ENCODE results near the gene ZNF383.
"Not testable (repeated sequence)": the region's sequence is repeated elsewhere in the genome, so short reads cannot be mapped to it uniquely, and the experiment has no call there.

Gene ZNF383

DNA sequence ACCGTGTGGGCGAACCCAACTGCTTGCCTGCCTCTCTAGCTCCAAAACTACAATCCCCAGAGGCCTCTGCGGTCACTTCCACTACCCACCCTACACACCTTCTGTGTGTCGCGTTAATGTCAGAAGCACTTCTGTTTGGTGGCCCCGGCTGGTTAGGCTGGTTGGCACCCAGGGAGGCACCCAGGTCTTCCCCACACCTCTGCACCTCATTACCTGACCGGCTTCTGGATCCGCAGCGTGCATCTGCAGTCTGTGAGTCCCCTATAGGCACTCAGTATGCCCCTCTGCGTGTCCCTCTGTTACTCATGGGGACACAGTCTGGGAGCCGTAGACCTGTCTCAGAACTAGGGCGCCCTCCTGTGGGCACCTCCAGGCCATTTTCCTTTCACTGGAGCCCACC is 49.0 kb downstream of the ZNF383 start:
- 95% methylated on average over 2 of the region's 12 CpGs for WGBS
- H2AFZ ChIP-seq (ENCODE audit: low read depth, low read length); H3K4me2 ChIP-seq (ENCODE audit: low read length, poor library complexity, severe bottlenecking); H3K23ac ChIP-seq (ENCODE audit: low read length in 2 of 2); H3K4me3 ChIP-seq (ENCODE audit: insufficient read depth in 1 of 2, low read depth in 1 of 2, low read length in 2 of 2); H2AK5ac ChIP-seq (ENCODE audit: low read length, severe bottlenecking); H2BK5ac ChIP-seq (ENCODE audit: low read depth, low read length, poor library complexity, severe bottlenecking); H3K27ac ChIP-seq (ENCODE audit: low read length, poor library complexity, severe bottlenecking); H4K91ac ChIP-seq (ENCODE audit: low read length); H3K4me1 ChIP-seq (ENCODE audit: control insufficient read depth, insufficient read depth, low read depth, low read length); H3K79me1 ChIP-seq (replicated peaks; ENCODE audit: low read length, poor library complexity, severe bottlenecking); H2BK15ac ChIP-seq (ENCODE audit: low read depth, poor library complexity, severe bottlenecking); H2BK12ac ChIP-seq (ENCODE audit: low read length in 2 of 2); DNase-seq; H3K9me3 ChIP-seq (ENCODE audit: control insufficient read depth, low read length); H3K36me3 ChIP-seq (ENCODE audit: control insufficient read depth in 1 of 2, insufficient read depth in 2 of 2, low read depth in 1 of 2, low read length in 2 of 2); H3K9ac ChIP-seq (ENCODE audit: low read length); H3K4ac ChIP-seq (ENCODE audit: low read depth in 1 of 2, low read length in 2 of 2); H3K18ac ChIP-seq (ENCODE audit: low read depth in 1 of 2, low read length in 2 of 2); H3K14ac ChIP-seq (ENCODE audit: low read length in 2 of 2); H2BK120ac ChIP-seq (ENCODE audit: low read depth, low read length); H3K27me3 ChIP-seq (ENCODE audit: control insufficient read depth in 1 of 2, insufficient read depth in 1 of 2, low read length in 2 of 2); H4K8ac ChIP-seq (ENCODE audit: low read length): not testable (repeated sequence)

DNA sequence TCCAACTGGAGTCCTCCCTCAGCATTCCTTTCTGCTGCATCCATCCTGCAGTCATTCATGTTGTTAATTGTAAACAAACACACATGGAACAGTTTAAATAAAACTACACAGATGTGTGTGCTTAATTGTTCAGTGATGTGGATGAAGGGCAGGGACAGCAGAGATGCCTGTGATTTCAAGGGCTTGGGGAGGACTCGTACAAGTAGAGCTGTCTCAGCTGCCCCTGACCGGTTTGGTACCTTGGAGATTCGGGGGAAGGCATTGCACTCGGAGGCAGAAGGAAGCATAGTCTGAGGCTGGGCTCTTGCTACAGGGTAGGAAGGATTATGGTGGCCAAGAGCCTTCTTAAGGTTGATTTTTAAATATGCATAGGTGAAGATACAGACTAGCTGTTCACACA is 49.7 kb downstream of the ZNF383 start:
- H3K14ac ChIP-seq (ENCODE audit: low read length in 2 of 2); H2BK120ac ChIP-seq (ENCODE audit: low read depth, low read length); H3K27ac ChIP-seq (ENCODE audit: low read length, poor library complexity, severe bottlenecking); DNase-seq; H3K9me3 ChIP-seq (ENCODE audit: control insufficient read depth, low read length); H2AFZ ChIP-seq (ENCODE audit: low read depth, low read length); H3K79me1 ChIP-seq (replicated peaks; ENCODE audit: low read length, poor library complexity, severe bottlenecking); H3K4ac ChIP-seq (ENCODE audit: low read depth in 1 of 2, low read length in 2 of 2); H2BK12ac ChIP-seq (ENCODE audit: low read length in 2 of 2); H4K91ac ChIP-seq (ENCODE audit: low read length); H3K36me3 ChIP-seq (ENCODE audit: control insufficient read depth in 1 of 2, insufficient read depth in 2 of 2, low read depth in 1 of 2, low read length in 2 of 2); H3K4me1 ChIP-seq (ENCODE audit: control insufficient read depth, insufficient read depth, low read depth, low read length); H2BK5ac ChIP-seq (ENCODE audit: low read depth, low read length, poor library complexity, severe bottlenecking); H4K8ac ChIP-seq (ENCODE audit: low read length); H3K27me3 ChIP-seq (ENCODE audit: control insufficient read depth in 1 of 2, insufficient read depth in 1 of 2, low read length in 2 of 2); H3K4me3 ChIP-seq (ENCODE audit: insufficient read depth in 1 of 2, low read depth in 1 of 2, low read length in 2 of 2); H3K4me2 ChIP-seq (ENCODE audit: low read length, poor library complexity, severe bottlenecking); H3K18ac ChIP-seq (ENCODE audit: low read depth in 1 of 2, low read length in 2 of 2); H2BK15ac ChIP-seq (ENCODE audit: low read depth, poor library complexity, severe bottlenecking); H3K9ac ChIP-seq (ENCODE audit: low read length); H3K23ac ChIP-seq (ENCODE audit: low read length in 2 of 2); H2AK5ac ChIP-seq (ENCODE audit: low read length, severe bottlenecking): not testable (repeated sequence)
- 94% methylated on average over 4 of the region's 4 CpGs for WGBS

DNA sequence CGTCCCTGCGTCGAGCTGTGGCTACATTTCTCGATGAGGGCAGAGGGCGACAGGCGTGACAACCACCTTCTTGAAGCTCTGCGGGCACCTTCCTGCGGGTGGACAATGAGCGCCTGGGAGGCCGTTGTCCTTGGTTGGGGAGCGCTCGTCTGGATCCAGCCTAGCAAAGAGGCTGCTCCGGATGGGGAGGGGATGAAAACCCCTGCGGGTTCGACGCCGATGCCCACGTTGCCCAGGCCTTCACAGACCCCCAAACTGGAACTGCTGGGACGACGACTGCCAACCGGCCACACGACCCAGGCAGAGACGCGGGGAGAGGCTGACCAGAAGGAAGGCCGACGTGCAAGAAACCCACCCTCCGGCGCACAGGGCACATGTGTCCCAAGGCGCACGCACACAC is 62.6 kb downstream of the ZNF383 start:
- H3K23ac ChIP-seq (ENCODE audit: low read length in 2 of 2); H2BK15ac ChIP-seq (ENCODE audit: low read depth, poor library complexity, severe bottlenecking); H3K27me3 ChIP-seq (ENCODE audit: control insufficient read depth in 1 of 2, insufficient read depth in 1 of 2, low read length in 2 of 2); H3K4ac ChIP-seq (ENCODE audit: low read depth in 1 of 2, low read length in 2 of 2); H3K4me3 ChIP-seq (ENCODE audit: insufficient read depth in 1 of 2, low read depth in 1 of 2, low read length in 2 of 2); H3K4me2 ChIP-seq (ENCODE audit: low read length, poor library complexity, severe bottlenecking); H2BK12ac ChIP-seq (ENCODE audit: low read length in 2 of 2); H2AK5ac ChIP-seq (ENCODE audit: low read length, severe bottlenecking); H3K79me1 ChIP-seq (replicated peaks; ENCODE audit: low read length, poor library complexity, severe bottlenecking); H2BK5ac ChIP-seq (ENCODE audit: low read depth, low read length, poor library complexity, severe bottlenecking); H3K27ac ChIP-seq (ENCODE audit: low read length, poor library complexity, severe bottlenecking); H3K9ac ChIP-seq (ENCODE audit: low read length); DNase-seq; H4K91ac ChIP-seq (ENCODE audit: low read length); H4K8ac ChIP-seq (ENCODE audit: low read length); H2AFZ ChIP-seq (ENCODE audit: low read depth, low read length); H3K18ac ChIP-seq (ENCODE audit: low read depth in 1 of 2, low read length in 2 of 2); H3K14ac ChIP-seq (ENCODE audit: low read length in 2 of 2); H2BK120ac ChIP-seq (ENCODE audit: low read depth, low read length); H3K4me1 ChIP-seq (ENCODE audit: control insufficient read depth, insufficient read depth, low read depth, low read length); H3K36me3 ChIP-seq (ENCODE audit: control insufficient read depth in 1 of 2, insufficient read depth in 2 of 2, low read depth in 1 of 2, low read length in 2 of 2); H3K9me3 ChIP-seq (ENCODE audit: control insufficient read depth, low read length): not testable (repeated sequence)
- WGBS: no CpG with 5 or more reads among the region's 30 CpGs

DNA sequence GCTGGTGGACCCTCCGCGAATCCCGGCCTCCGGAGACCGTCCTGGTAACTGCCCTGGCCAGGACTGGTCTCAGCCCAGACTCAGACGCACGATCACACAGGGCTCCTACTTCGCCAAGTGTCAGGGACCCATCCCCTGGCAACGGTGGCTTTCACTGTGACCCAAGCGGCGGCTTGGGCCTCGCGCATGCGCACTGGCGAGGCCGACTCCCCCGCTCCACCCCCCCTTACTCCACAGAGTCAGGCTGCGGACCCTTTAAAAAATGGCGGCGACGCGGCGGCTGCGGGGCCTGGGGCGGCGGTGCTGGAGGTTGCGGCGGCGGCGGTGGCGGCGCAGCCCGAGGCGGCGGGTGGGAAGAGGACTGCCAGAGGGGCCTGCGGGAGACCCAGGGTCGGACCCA is 66.0 kb downstream of the ZNF383 start:
- no CpG with 5 or more reads among the region's 37 CpGs for WGBS
- not testable (repeated sequence) for H2AFZ ChIP-seq (ENCODE audit: low read depth, low read length); H3K79me1 ChIP-seq (replicated peaks; ENCODE audit: low read length, poor library complexity, severe bottlenecking)

More for the DNA sequence above, 66.0 kb downstream of the ZNF383 start:
- not testable (repeated sequence) for H3K4me2 ChIP-seq (ENCODE audit: low read length, poor library complexity, severe bottlenecking); H2AK5ac ChIP-seq (ENCODE audit: low read length, severe bottlenecking); H3K9ac ChIP-seq (ENCODE audit: low read length); H2BK5ac ChIP-seq (ENCODE audit: low read depth, low read length, poor library complexity, severe bottlenecking); H3K36me3 ChIP-seq (ENCODE audit: control insufficient read depth in 1 of 2, insufficient read depth in 2 of 2, low read depth in 1 of 2, low read length in 2 of 2); H3K4me1 ChIP-seq (ENCODE audit: control insufficient read depth, insufficient read depth, low read depth, low read length); DNase-seq; H3K18ac ChIP-seq (ENCODE audit: low read depth in 1 of 2, low read length in 2 of 2); H2BK15ac ChIP-seq (ENCODE audit: low read depth, poor library complexity, severe bottlenecking); H3K23ac ChIP-seq (ENCODE audit: low read length in 2 of 2); H2BK120ac ChIP-seq (ENCODE audit: low read depth, low read length); H3K27me3 ChIP-seq (ENCODE audit: control insufficient read depth in 1 of 2, insufficient read depth in 1 of 2, low read length in 2 of 2); H4K91ac ChIP-seq (ENCODE audit: low read length); H4K8ac ChIP-seq (ENCODE audit: low read length); H3K14ac ChIP-seq (ENCODE audit: low read length in 2 of 2); H3K27ac ChIP-seq (ENCODE audit: low read length, poor library complexity, severe bottlenecking); H3K4ac ChIP-seq (ENCODE audit: low read depth in 1 of 2, low read length in 2 of 2); H2BK12ac ChIP-seq (ENCODE audit: low read length in 2 of 2); H3K9me3 ChIP-seq (ENCODE audit: control insufficient read depth, low read length); H3K4me3 ChIP-seq (ENCODE audit: insufficient read depth in 1 of 2, low read depth in 1 of 2, low read length in 2 of 2)
